T-helper 1 cell treated with Interleukin-12 subunit alpha and Interleukin-12 subunit beta and Interleukin-4 antibody, amounts not matched to agents 30 ng/mL and 1 ng/mL, for 36 hours (primary cell): ENCODE data around the gene MAMDC4. TPM values are rescaled to one million over a fixed set of nuclear protein-coding genes. Genes with fewer than 3 reads are reported as not detected.
"Not testable (repeated sequence)": the region's sequence is repeated elsewhere in the genome, so short reads cannot be mapped to it uniquely, and the experiment has no call there.

Experiments used
- intact Hi-C: fragments of 100-400 bp; cut with micrococcal nuclease; formaldehyde crosslinking; loops from one replicate; pipeline ENCODE4 v1.15.1; 2024
- total RNA-seq: library from RNA; stranded (reverse); gene quantifications from 2 replicates; pipeline ENCODE4 v1.2.3, GENCODE V29; 2022

MAMDC4 gene
- total RNA-seq: 21.5 and 26.0 TPM in 2 replicates

DNA sequence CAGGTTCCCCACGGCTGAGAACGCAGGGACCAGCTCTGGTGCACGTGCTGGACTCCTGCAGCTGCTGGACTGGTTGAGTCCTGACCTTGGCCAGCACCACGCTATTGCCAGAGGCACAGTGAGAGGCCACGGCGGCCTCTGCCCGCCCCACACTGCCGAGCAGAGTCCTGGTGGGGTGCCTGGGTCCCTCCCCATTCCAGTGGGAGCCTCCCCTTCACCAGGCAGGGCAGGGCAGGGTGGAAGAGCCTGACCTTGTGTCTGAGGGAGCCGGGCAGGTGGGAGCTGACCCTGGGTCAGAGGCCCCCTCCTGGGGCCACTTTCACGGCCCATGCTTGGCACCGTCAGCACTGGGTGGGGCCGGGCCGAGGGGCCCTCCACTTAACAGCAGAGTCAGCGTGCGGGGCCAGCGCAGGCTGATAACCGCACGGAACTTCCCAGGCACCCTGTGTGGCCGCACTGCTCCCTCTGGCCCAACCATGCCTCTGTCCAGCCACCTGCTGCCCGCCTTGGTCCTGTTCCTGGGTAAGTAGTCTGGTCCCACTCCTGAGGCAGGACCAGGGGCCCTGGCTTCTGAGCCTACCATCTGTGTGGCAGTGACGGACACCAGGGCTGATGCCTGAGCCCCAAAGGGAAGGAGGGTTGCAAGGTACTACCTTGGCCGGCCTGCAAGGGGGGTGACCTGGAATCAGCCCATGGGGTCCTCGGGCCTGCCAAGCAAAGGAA lies at the start of gene MAMDC4:
TSS of gene MAMDC4 (plus strand) at position 406 of the 723 bp plus-strand sequence. CDS start at position 477, 71 bp downstream.
- intact Hi-C loops: no loop called here

GRCh38 chr9:136803009-136803550 lies 49.1 kb upstream of the MAMDC4 start:
- intact Hi-C loops: not testable (repeated sequence)

DNA sequence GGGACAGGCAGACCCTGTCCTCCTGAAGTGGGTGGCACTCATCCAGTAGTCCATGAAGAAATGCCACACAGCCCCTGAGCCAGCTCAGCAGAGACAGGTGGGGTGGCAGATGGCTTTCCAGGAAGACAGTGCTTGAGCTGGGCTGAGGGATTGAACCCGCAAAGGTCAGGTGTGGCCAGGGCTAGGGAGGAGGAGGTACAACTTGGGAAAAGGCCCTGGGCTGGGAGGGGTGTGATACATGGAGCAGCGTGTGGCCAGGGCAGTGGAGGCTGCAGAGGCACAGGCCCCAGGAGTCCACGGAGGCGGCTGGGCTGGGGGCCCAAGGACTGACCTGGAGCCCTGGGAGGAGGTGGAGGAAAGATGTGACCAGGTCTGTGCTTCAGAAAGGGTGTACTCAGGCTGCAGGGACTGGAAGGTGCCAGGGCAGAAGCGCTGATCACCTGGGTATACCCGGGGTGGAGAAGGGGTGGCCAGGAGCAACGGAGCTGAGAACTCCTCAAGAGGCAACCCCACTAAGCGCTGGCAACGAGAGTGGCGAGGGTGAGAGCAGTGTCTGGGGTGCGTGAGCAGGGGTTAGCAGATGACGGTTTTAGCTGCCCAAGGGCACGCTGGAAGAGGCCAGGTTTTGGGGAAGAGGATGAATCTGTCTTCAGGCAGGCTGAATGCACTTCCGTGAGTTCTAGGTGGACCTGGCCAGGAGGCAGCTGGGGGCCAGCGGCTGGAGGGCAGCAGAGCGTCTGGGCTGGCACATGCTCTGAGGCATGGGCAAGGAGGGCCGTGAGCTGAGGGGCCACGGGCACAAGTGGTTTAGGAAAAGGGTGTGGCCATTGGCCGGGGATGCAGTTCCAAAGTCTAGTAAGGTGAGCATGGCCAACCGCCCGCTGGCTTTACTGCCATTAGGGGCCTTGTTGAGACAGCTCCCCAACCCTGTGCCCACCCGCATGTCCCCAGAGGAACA lies 48.3 kb upstream of the MAMDC4 start:
- intact Hi-C loops: no loop called here

DNA sequence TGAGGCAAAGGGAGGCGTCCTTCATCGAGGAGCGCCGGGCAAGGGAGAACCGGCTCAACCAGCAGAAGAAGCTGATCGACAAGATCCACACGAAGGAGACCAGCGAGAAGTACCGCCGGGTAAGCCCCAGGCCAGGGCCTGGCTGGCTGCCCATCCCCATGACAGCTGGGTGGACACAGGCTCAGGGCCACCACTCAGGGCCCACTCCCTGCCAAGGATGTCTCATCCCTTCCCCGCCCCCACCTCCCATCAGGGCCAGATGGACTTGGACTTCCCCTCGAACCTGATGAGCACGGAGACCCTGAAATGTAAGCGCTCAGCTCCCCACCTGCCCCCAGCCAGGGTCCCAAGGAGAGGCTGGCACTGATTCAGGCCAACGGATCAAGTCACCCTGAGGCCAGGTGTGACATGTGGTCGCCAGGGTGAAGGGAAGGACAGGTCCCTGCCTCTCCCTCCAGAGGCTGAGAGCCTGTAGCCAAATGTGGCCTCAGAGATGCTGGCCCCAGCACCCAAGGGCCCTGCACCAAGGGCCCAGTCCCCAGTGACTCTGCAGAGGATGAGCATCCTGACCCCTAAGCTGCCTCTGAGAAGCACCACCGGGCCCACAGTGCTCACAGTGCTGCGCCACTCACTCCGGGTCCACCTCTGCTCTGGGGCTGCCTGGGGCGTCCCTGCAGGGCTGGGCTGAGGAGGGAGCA lies 47.5 kb upstream of the MAMDC4 start:
- intact Hi-C loops: loop anchor here (5.0 kb wide), 1 partner anchor 78 kb away; no protein-coding TSS in a partner anchor

- intact Hi-C loops: loop anchor here (5.0 kb wide), 1 partner anchor 77 kb away; no protein-coding TSS in a partner anchor
These were observed 46.9 kb upstream of the MAMDC4 start for GRCh38 chr9:136805207-136805740.

GRCh38 chr9:136806067-136806466 lies 46.1 kb upstream of the MAMDC4 start:
- intact Hi-C loops: loop anchor here (2.0 to 5.0 kb wide), 2 partner anchors 76 to 281 kb away; partner anchors contain the start of gene MAN1B1

- intact Hi-C loops: loop anchor here (1.0 to 5.0 kb wide), 3 partner anchors 15 to 280 kb away; partner anchors contain the start of genes MAN1B1 and TMEM141
These were observed 45.4 kb upstream of the MAMDC4 start for GRCh38 chr9:136806631-136807201.

DNA sequence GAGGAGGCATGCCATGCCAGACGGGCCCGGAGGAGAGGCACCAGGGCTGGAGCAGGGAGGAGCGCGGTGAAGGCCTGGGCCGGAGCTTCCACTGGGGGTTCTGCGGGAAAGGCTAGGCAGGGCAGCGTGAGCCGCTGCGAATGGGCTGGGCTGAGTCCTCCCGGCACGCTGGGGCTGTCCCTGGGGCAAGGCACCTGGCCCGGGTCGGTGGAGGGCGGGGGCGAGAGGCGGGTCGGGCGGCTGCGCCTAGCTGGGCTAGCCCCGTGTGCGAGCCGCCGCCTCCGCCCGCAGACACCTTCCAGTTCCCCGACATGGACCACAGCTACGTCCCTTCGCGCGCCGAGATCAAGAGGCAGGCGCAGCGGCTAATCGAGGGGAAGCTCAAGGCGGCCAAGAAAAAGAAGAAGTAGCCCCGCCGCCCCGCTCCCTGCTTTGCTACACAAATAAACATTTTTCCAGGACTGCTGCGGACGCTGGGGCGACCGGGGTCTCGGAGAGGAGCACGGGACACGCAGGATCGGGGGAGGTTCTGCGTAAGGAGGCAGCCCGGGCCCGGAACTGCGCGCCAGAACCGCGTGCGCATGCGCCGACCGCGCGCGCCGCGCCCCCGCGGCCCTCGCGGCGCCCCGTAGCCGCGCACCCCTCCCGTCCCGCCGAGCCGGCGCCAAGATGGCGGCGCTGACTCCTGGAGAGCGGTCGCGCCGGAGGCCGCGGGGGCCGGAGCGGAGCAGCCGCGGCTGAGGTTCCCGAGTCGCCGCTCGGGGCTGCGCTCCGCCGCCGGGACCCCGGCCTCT lies 44.7 kb upstream of the MAMDC4 start, which contains the start of gene RABL6:
TSS of gene RABL6 (plus strand) at position 668 of the 794 bp plus-strand sequence. CDS start 249 bp downstream, outside the sequence.
- intact Hi-C loops: loop anchor here (1.0 to 5.0 kb wide), 4 partner anchors 7 to 279 kb away; partner anchors contain the start of genes MAN1B1 and TMEM141

- intact Hi-C loops: loop anchor here (1.0 to 5.0 kb wide), 2 partner anchors 8 to 74 kb away; no protein-coding TSS in a partner anchor
These were observed 43.9 kb upstream of the MAMDC4 start for GRCh38 chr9:136808075-136808805.

DNA sequence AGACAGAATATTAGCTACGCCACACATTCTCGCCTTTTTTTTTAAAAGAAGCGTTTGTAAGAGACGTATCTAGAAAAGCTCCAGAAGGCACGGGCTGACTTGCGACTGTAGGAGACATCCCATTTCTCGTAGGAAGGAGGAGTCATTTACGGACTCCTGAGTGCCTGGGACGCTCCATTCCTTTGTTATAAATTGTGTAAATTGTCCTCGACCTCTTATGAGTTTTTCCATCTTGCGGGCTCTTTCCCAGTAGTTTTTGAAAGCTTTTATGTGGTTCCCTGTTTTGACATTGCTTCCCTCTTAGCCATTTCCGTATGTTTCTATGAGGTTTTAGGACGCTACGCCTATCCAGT lies 43.4 kb upstream of the MAMDC4 start:
- intact Hi-C loops: loop anchor here (1.0 to 5.0 kb wide), 2 partner anchors 8 to 74 kb away; no protein-coding TSS in a partner anchor

DNA sequence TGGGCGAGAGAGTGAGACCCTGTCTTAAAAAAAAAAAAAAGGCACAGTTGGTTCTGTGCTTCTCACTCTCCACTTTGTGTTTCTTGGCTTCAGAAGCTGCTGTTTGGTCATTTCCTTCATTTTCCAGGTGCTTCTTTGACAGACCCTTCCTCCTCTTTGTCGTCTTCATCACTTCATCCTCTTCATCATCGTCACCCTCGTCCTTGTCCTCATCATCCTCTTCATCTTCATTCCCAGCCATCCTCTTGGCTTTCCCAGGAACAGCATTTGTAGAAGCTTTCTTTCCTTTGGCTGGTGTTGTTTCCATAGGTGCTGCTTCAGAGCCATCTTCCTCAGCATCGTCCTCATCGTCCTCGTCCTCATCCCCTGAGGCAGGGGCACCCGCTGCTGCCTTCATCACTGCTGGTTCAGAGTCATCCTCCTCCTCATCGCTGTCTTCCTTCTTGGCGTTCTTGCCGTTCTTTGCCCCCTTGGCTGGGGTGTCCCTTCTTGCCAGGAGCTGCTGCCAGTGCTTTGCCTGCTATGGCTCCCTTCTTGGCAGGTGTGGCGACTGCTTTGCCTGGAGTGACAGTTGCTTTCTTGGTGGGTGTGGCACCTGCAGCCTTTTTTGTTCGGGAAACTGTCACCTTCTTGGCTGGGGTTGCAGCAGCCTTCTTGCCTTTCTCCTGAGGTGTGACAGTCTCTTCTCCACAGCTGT lies 37.3 kb upstream of the MAMDC4 start:
- intact Hi-C loops: no loop called here

DNA sequence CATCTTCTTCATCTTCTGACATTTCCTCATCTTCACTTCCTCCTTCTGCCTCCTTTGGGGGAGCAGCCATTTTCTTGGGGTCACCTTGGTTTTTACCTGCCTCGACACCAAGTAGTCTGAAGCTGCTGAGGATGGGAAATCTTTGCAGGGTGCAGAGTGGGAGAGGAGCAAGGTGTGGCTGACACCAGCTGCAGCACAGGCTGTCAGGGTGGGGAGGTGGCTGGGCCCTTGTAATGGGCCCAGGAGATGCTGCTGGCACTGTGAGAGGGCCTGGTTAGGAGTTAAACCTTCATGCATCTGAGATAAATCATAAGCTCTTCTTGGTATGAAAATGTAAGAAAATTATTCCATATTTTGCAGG lies 36.7 kb upstream of the MAMDC4 start:
- intact Hi-C loops: no loop called here

DNA sequence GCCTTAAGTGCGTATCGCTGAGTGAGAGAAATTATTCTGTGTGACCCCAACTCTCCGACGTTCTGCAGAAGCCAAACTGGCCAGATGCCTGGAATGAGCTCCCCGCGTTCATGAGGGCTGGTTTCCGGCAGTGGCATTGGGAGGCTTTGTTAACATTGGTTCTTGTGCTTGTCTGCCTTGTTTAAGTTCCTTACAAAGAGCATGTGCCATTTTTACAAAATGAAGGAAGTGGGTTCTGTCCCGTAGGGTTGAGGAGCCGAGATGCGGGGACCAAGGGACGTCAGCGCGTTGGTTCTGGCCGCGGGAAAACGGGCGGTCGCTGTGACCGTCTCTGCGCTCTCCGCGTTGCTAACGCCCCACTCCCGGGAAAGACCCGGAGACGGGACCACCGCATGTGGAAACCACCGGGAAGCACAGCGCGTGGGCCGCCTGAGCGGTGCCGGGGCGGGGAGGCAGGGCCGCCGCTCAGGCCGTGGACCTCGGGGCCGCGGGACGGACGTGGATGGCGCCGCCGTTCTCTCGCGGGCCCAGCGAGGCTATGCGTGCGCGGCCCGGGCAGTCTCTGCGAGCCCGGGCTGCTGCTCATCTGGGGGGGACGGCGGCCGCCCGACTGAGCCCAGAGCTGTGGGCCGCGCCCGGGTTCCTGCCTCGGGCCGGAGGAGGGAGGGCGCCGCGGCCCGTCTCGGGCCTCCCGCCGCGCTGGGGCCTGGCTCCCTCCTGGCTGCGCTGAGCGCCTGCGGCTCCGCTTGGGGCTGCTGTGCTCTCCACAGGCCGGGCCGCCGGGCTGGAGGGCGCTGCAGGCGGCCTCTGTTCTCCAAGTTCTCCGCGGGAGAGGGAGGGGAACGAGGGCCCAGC lies 30.9 kb upstream of the MAMDC4 start:
- intact Hi-C loops: no loop called here

- intact Hi-C loops: no loop called here
These were observed 30.2 kb upstream of the MAMDC4 start for GRCh38 chr9:136821826-136822544.

DNA sequence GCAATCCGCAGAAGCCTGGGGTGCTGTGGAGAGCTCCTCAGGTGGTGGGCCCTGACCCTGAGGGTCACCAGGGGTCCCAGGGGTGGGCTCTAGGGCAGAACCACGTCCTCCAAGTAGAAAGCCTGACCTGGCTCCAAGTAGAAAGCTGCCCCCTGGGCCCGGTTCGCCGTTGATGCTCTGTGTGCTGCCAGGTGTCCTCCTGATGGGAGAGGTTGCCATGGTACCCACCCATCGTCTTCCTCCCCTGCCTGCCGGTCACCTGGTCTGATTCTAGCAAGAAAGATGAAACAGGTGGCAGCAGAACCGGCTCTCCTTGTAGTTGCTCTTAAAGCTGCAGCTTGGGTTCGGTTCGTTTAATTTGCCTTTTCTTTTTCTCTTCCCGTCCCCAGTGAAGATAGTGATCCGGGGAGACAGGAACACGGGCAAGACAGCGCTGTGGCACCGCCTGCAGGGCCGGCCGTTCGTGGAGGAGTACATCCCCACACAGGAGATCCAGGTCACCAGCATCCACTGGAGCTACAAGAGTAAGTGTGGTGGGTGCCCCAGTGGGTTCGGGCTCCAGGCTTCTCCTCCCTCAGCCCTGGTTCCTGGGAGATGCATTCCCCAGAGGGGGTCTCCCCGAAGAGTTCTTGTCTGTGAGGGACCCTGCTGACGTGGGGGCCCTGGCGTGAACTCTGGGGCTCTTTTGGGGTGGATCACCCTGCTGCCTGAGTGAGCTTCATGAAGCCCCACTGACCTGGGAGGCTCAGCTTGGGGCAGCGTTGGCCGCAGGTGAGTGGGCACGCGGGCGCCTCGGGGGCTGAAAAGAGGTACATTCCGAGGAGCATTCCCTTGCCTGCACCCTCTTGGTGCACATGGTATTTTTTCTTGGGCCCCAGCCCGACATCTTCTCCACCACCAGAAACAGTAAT lies 28.8 kb upstream of the MAMDC4 start:
- intact Hi-C loops: no loop called here
